Measurements from ENCODE around the gene GOLGB1. TPM values are rescaled to one million over a fixed set of nuclear protein-coding genes. Genes with fewer than 3 reads are reported as not detected.
"Not testable (repeated sequence)": the region's sequence is repeated elsewhere in the genome, so short reads cannot be mapped to it uniquely, and the experiment has no call there.

Gene GOLGB1
- total RNA-seq, 6 donors from 2014 or later, result 46.4 to 116 (median 51.8) TPM

DNA sequence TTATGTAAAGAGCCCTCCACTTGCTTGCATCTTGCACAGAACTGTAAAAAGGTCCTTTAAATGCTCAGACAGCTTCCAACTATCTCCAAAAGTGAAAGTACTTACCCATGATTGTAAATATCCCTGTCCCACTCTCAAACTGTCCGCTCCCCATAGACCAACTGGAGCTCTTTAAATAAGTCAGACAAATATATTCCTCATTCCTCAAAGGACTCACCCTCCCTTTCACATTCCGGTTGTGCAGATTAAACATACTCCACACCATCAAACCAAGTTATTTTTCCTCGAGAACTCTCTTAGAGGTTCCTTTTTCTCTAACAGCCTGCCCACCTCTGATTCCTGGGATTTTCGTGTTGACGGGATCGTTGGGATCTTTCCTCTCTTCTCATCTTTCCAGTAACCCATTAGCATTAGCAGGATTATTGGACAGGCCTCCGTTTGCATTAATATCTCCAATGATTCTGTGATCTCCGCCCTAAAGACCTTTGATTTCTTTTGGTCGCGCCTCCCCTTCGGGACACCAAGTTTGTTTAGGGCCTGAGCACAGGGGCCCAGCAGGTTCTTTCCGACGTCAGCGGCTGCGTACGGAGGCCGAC is 763 bp downstream of the GOLGB1 start:
- Histone ChIP-seq H3K4me1 (peaks cover 24 to 34% (median 26%) of the 10 kb centered on the region in 4 donors), H3K4me3 (peak overlapping the region; percentile 59 to 82 (median 74)), H3K9me3 (no peaks in the 10 kb centered on the region), H3K36me3 (no peaks in the 10 kb centered on the region), H3K27me3 (no peaks in the 10 kb centered on the region), H3K27ac (peak overlapping the region; percentile 91 to 96 (median 94))
- DNase-seq (peak in 1 of 2 donors; percentile 84), ATAC-seq (ENCODE audit: low FRiP score in 2 of 2) (peak; percentile 71 to 92)
- TF ChIP-seq POLR2AphosphoS5 (IDR thresholded peaks at IDR 0.05) (no peak), POLR2A (IDR thresholded peaks at IDR 0.05) (no peak), EP300 (IDR thresholded peaks at IDR 0.05) (no peak)
- TF ChIP-seq, protein P1, sequence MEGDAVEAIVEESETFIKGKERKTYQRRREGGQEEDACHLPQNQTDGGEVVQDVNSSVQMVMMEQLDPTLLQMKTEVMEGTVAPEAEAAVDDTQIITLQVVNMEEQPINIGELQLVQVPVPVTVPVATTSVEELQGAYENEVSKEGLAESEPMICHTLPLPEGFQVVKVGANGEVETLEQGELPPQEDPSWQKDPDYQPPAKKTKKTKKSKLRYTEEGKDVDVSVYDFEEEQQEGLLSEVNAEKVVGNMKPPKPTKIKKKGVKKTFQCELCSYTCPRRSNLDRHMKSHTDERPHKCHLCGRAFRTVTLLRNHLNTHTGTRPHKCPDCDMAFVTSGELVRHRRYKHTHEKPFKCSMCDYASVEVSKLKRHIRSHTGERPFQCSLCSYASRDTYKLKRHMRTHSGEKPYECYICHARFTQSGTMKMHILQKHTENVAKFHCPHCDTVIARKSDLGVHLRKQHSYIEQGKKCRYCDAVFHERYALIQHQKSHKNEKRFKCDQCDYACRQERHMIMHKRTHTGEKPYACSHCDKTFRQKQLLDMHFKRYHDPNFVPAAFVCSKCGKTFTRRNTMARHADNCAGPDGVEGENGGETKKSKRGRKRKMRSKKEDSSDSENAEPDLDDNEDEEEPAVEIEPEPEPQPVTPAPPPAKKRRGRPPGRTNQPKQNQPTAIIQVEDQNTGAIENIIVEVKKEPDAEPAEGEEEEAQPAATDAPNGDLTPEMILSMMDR (IDR thresholded peaks at IDR 0.05), result no peak
- WGBS, 2 donors, result 1 to 2% methylated on average over 11 to 17 of the region's 17 CpGs

DNA sequence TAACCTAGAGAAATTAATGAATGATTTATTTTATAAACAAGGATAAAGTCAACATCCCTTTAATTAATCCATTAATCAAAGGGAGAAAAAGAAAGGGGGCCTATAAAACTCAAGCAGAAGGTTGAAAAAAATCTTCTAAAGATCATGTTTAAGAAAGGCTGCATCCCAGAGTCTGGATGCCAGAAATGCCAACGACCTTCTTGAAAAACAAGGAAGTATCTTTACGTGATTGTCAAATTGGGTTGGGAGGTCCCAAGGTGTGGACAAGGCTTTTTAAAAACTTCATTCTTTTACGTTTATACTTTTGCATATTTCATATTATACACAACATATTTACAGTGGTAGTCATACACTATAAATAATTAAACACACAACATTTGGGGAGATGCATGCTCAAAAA is 1.6 kb downstream of the GOLGB1 start:
- WGBS, 2 donors, result 23 to 38% methylated on average over 3 of the region's 3 CpGs
- no peak for DNase-seq
- ATAC-seq (ENCODE audit: low FRiP score in 2 of 2), result no peak
- no peak for TF ChIP-seq POLR2AphosphoS5 (IDR thresholded peaks at IDR 0.05)
- TF ChIP-seq, protein P1 (IDR thresholded peaks at IDR 0.05), result no peak
- TF ChIP-seq EP300 (IDR thresholded peaks at IDR 0.05), result no peak
- TF ChIP-seq POLR2A (IDR thresholded peaks at IDR 0.05), result no peak
- peak overlapping the region in 3 of 4 donors; percentile 68 to 82 (median 80) for H3K4me3 ChIP-seq
- peak overlapping the region in 1 of 4 donors; percentile 96 for H3K27ac ChIP-seq
- H3K36me3 ChIP-seq, result no peaks in the 10 kb centered on the region
- H3K9me3 ChIP-seq, result no peaks in the 10 kb centered on the region
- no peaks in the 10 kb centered on the region for H3K27me3 ChIP-seq
- H3K4me1 ChIP-seq, result peaks cover 24 to 34% (median 26%) of the 10 kb centered on the region in 4 donors

DNA sequence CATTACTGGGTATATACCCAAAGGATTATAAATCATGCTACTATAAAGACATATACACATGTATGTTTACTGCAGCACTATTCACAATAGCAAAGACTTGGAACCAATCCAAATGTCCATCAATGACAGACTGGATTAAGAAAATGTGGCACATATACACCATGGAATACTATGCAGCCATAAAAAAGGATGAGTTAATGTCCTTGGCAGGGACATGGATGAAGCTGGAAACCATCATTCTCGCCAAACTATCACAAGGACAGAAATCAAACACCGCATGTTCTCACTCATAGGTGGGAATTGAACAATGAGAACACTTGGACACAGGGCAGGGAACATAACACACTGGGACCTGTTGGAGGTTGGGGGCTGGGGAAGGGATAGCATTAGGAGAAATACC is 6.4 kb downstream of the GOLGB1 start:
- H3K4me1 ChIP-seq, result peaks cover 13 to 19% (median 16%) of the 10 kb centered on the region in 4 donors
- H3K9me3 ChIP-seq; ATAC-seq (ENCODE audit: low FRiP score in 2 of 2); DNase-seq; H3K36me3 ChIP-seq; H3K27ac ChIP-seq; H3K27me3 ChIP-seq; H3K4me3 ChIP-seq: not testable (repeated sequence)
- WGBS, 2 donors, result 94 to 98% methylated on average over 2 of the region's 2 CpGs

DNA sequence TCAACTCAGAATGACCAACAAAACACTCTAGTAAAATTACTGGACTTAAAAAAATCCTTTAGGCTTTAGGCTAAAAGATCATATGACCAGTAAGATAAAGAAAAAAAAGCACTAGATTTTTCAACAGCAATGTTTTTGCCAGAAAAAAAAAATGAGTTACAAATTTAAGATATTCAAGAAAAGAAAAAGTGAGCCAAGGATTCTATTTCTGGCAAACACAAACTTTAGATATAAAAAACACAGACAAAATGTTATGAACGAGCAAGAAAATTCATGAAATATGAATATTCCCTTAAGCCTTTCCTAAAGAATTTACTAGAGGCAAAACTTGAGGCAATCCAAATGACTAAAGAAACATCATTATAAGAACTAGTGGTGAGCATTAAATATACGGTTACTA is 8.6 kb downstream of the GOLGB1 start:
- TF ChIP-seq POLR2A (IDR thresholded peaks at IDR 0.05), result no peak
- TF ChIP-seq POLR2AphosphoS5 (IDR thresholded peaks at IDR 0.05), result no peak
- TF ChIP-seq, protein P1 (IDR thresholded peaks at IDR 0.05), result no peak
- TF ChIP-seq EP300 (IDR thresholded peaks at IDR 0.05), result no peak
- Histone ChIP-seq H3K4me3 (no peak overlapping the region), H3K27ac (no peak overlapping the region), H3K9me3 (no peaks in the 10 kb centered on the region), H3K4me1 (peaks cover 1 to 5% (median 3%) of the 10 kb centered on the region in 4 donors), H3K36me3 (no peaks in the 10 kb centered on the region), H3K27me3 (no peaks in the 10 kb centered on the region)
- WGBS, 2 donors, result 81 to 92% methylated on average over 2 of the region's 2 CpGs
- DNase-seq (no peak), ATAC-seq (ENCODE audit: low FRiP score in 2 of 2) (no peak)

GRCh38 chr3:121739902-121740301 is 9.6 kb downstream of the GOLGB1 start:
- Histone ChIP-seq H3K27ac (no peak overlapping the region), H3K27me3 (no peaks in the 10 kb centered on the region), H3K4me3 (no peak overlapping the region), H3K36me3 (no peaks in the 10 kb centered on the region), H3K4me1 (peaks cover 0 to 3% (median 0%) of the 10 kb centered on the region in 4 donors), H3K9me3 (no peaks in the 10 kb centered on the region)
- no peak for DNase-seq
- no peak for ATAC-seq (ENCODE audit: low FRiP score in 2 of 2)
- TF ChIP-seq, protein P1 (IDR thresholded peaks at IDR 0.05), result no peak
